ENCODE results near the gene NUP93. TPM values are rescaled to one million over a fixed set of nuclear protein-coding genes. Genes with fewer than 3 reads are reported as not detected.
"Not testable (repeated sequence)": the region's sequence is repeated elsewhere in the genome, so short reads cannot be mapped to it uniquely, and the experiment has no call there.

NUP93 gene
- total RNA-seq, 1 donor from 2014 or later: 111 TPM

GRCh38 chr16:56880176-56880575 lies 150.2 kb downstream of the NUP93 start:
- Mint-ChIP-seq H3K4me3 (no peak overlapping the region), H3K27me3 (no peaks in the 10 kb centered on the region), H3K4me1 (peaks cover 10% of the 10 kb centered on the region), H3K9me3 (no peaks in the 10 kb centered on the region), H3K27ac (no peak overlapping the region), H3K36me3 (ENCODE audit: low read depth) (no peaks in the 10 kb centered on the region)
- ChIA-PET CTCF (no interaction called here), POLR2A (no interaction called here)
- intact Hi-C loops (cut with micrococcal nuclease): no loop called here
- ATAC-seq (ENCODE audit: low read depth) (no peak), DNase-seq (no peak)
- no peak for TF ChIP-seq CTCF (IDR thresholded peaks at IDR 0.05)

GRCh38 chr16:56880685-56881084 lies 150.8 kb downstream of the NUP93 start:
- Mint-ChIP-seq H3K27me3 (no peaks in the 10 kb centered on the region), H3K36me3 (ENCODE audit: low read depth) (no peaks in the 10 kb centered on the region), H3K4me1 (peaks cover 6% of the 10 kb centered on the region), H3K9me3 (no peaks in the 10 kb centered on the region), H3K27ac (no peak overlapping the region), H3K4me3 (no peak overlapping the region)
- CTCF ChIA-PET: no interaction called here
- POLR2A ChIA-PET: interaction anchor here (1.7 kb wide), 1 partner anchor 65 kb away, joined by 4 read pairs; no protein-coding TSS in a partner anchor
- no peak for DNase-seq
- intact Hi-C loops (cut with micrococcal nuclease): no loop called here
- no peak for TF ChIP-seq CTCF (IDR thresholded peaks at IDR 0.05)
- ATAC-seq (ENCODE audit: low read depth): no peak

- Mint-ChIP-seq H3K9me3 (no peaks in the 10 kb centered on the region), H3K36me3 (ENCODE audit: low read depth) (no peaks in the 10 kb centered on the region), H3K4me3 (no peak overlapping the region), H3K4me1 (no peaks in the 10 kb centered on the region), H3K27me3 (no peaks in the 10 kb centered on the region), H3K27ac (no peak overlapping the region)
- ChIA-PET CTCF (interaction anchor here (1.1 to 1.2 kb wide), 2 partner anchors 35 to 69 kb away, joined by 3 to 4 read pairs; no protein-coding TSS in a partner anchor), POLR2A (interaction anchor here (0.7 to 2.2 kb wide), 6 partner anchors 18 to 64 kb away, joined by 3 to 5 read pairs (median 3); partner anchors contain the start of gene HERPUD1)
- DNase-seq (no peak), ATAC-seq (ENCODE audit: low read depth) (no peak)
- TF ChIP-seq CTCF (IDR thresholded peaks at IDR 0.05): no peak
- intact Hi-C loops (cut with micrococcal nuclease): no loop called here
Observed at GRCh38 chr16:56882077-56882800, 152.3 kb downstream of the NUP93 start.

- peaks cover 7% of the 10 kb centered on the region for H3K4me1 Mint-ChIP-seq
- ATAC-seq (ENCODE audit: low read depth) (no peak), DNase-seq (no peak)
- no peak overlapping the region for H3K4me3 Mint-ChIP-seq
- no peak overlapping the region for H3K27ac Mint-ChIP-seq
- ChIA-PET POLR2A (interaction anchor here (0.7 to 2.2 kb wide), 5 partner anchors 27 to 654 kb away, joined by 3 to 7 read pairs (median 5); no protein-coding TSS in a partner anchor), CTCF (interaction anchor here (1.1 kb wide), 1 partner anchor 68 kb away, joined by 3 read pairs; no protein-coding TSS in a partner anchor)
- H3K9me3 Mint-ChIP-seq: no peaks in the 10 kb centered on the region
- TF ChIP-seq CTCF (IDR thresholded peaks at IDR 0.05): no peak
- intact Hi-C loops (cut with micrococcal nuclease): no loop called here
- no peaks in the 10 kb centered on the region for H3K27me3 Mint-ChIP-seq
- no peaks in the 10 kb centered on the region for H3K36me3 Mint-ChIP-seq (ENCODE audit: low read depth)
Observed at GRCh38 chr16:56883586-56883985, 153.7 kb downstream of the NUP93 start.

- CTCF ChIA-PET: no interaction called here
- POLR2A ChIA-PET: interaction anchor here (1.2 to 2.2 kb wide), 3 partner anchors 9 to 61 kb away, joined by 3 to 5 read pairs (median 3); no protein-coding TSS in a partner anchor
- Mint-ChIP-seq H3K4me3 (no peak overlapping the region), H3K27me3 (no peaks in the 10 kb centered on the region), H3K4me1 (peaks cover 13% of the 10 kb centered on the region), H3K27ac (no peak overlapping the region), H3K9me3 (no peaks in the 10 kb centered on the region), H3K36me3 (ENCODE audit: low read depth) (no peaks in the 10 kb centered on the region)
- DNase-seq: no peak
- intact Hi-C loops (cut with micrococcal nuclease): no loop called here
- TF ChIP-seq CTCF (IDR thresholded peaks at IDR 0.05): no peak
- ATAC-seq (ENCODE audit: low read depth): no peak
Observed at GRCh38 chr16:56884026-56884582, 154.2 kb downstream of the NUP93 start.

GRCh38 chr16:56884929-56885328 lies 155.0 kb downstream of the NUP93 start:
- H3K27me3 Mint-ChIP-seq; H3K36me3 Mint-ChIP-seq (ENCODE audit: low read depth); ATAC-seq (ENCODE audit: low read depth); DNase-seq; CTCF ChIA-PET; H3K9me3 Mint-ChIP-seq; intact Hi-C loops (cut with micrococcal nuclease); H3K27ac Mint-ChIP-seq; H3K4me3 Mint-ChIP-seq: not testable (repeated sequence)
- POLR2A ChIA-PET: interaction anchor here (1.2 kb wide), 1 partner anchor 10 kb away, joined by 3 read pairs; no protein-coding TSS in a partner anchor
- H3K4me1 Mint-ChIP-seq: peaks cover 16% of the 10 kb centered on the region
